OCI-M2 (cell line): Measurements from ENCODE around the gene TAOK1.

Experiments used
- DNase-seq: peaks from one replicate; lab custom pipeline; 2025; ENCODE audit not compliant: unreplicated experiment; lab: John Stamatoyannopoulos, UW

The TAOK1 gene

GRCh38 chr17:29581583-29582253, 191.6 kb downstream of the TAOK1 start:
- no peak for DNase-seq

- DNase-seq = no peak
Measured at GRCh38 chr17:29582254-29582765, 192.1 kb downstream of the TAOK1 start.

GRCh38 chr17:29582772-29583171, 192.6 kb downstream of the TAOK1 start:
- no peak for DNase-seq

- DNase-seq = no peak
Measured at GRCh38 chr17:29583324-29584248, 193.4 kb downstream of the TAOK1 start.

- DNase-seq = no peak
Measured at GRCh38 chr17:29584452-29585079, 194.4 kb downstream of the TAOK1 start.

- DNase-seq = no peak
Measured at GRCh38 chr17:29585080-29585751, 195.1 kb downstream of the TAOK1 start.

- DNase-seq = no peak
Measured at GRCh38 chr17:29586676-29587469, 196.7 kb downstream of the TAOK1 start.

GRCh38 chr17:29587591-29587990, 197.4 kb downstream of the TAOK1 start:
- DNase-seq = no peak

GRCh38 chr17:29588017-29588561, 197.9 kb downstream of the TAOK1 start:
- no peak for DNase-seq

GRCh38 chr17:29588562-29589411, 198.6 kb downstream of the TAOK1 start:
- DNase-seq = no peak

GRCh38 chr17:29589524-29590410, 199.6 kb downstream of the TAOK1 start, which contains the start of gene GIT1:
TSS of gene GIT1 (minus strand) at chr17:29589648. CDS start at chr17:29589378, 270 bp downstream.
- no peak for DNase-seq

GRCh38 chr17:29590411-29591145, 200.4 kb downstream of the TAOK1 start:
- DNase-seq = no peak

- DNase-seq = peak; percentile 54
Measured at GRCh38 chr17:29591146-29591736, 201.1 kb downstream of the TAOK1 start.

- no peak for DNase-seq
Measured at GRCh38 chr17:29591737-29592608, 201.8 kb downstream of the TAOK1 start.

- no peak for DNase-seq
Measured at GRCh38 chr17:29592850-29593551, 202.8 kb downstream of the TAOK1 start, which contains the start of gene ANKRD13B. TSS of gene ANKRD13B (plus strand) at chr17:29593132. CDS start at chr17:29593622, 490 bp downstream.
